Heart right ventricle (tissue), 16 donors: Measurements from ENCODE around the gene SPTBN1. TPM values are rescaled to one million over a fixed set of nuclear protein-coding genes. Genes with fewer than 3 reads are reported as not detected.
"Not testable (repeated sequence)": the region's sequence is repeated elsewhere in the genome, so short reads cannot be mapped to it uniquely, and the experiment has no call there.

Experiments
- ATAC-seq, 8 donors: fragments of 200-7000 bp; cut with Tn5 transposase; one replicate each; pipeline ENCODE4 v1.9.1; 2020; ENCODE audit warnings: mild to moderate bottlenecking in 8 of 8, moderate library complexity in 8 of 8, moderate number of reproducible peaks in 1 of 8
- DNase-seq, 2 donors: peaks; one replicate each; pipeline ENCODE4 v3.0.0-alpha.2; 2020
- H3K27ac ChIP-seq, 10 donors: fragments of 200-600 bp; sonication (generic) in 2 of 10; one replicate each; pipeline versions ENCODE4 v1.5.0 to v1.8.0; 2020 to 2022; ENCODE audit warnings: mild to moderate bottlenecking in 3 of 10
- H3K27me3 ChIP-seq, 7 donors: fragments of 200-600 bp; one replicate each; pipeline ENCODE4 v1.8.0; 2021 to 2022; ENCODE audit warnings: mild to moderate bottlenecking in 2 of 7
- H3K36me3 ChIP-seq, 9 donors: fragments of 200-600 bp; sonication (generic) in 1 of 9; one replicate each; pipeline versions ENCODE4 v1.5.0 to v1.8.0; 2020 to 2022; ENCODE audit warnings: mild to moderate bottlenecking in 2 of 9
- H3K4me1 ChIP-seq, 9 donors: fragments of 200-600 bp; sonication (generic) in 1 of 9; one replicate each; pipeline versions ENCODE4 v1.5.0 to v1.8.0; 2020 to 2022; ENCODE audit warnings: mild to moderate bottlenecking in 4 of 9
- H3K4me3 ChIP-seq, 10 donors: fragments of 200-600 bp; sonication (generic) in 2 of 10; one replicate each; pipeline versions ENCODE4 v1.5.0 to v1.8.0; 2020 to 2022; ENCODE audit warnings: mild to moderate bottlenecking in 7 of 10, moderate library complexity in 2 of 10
- H3K9me3 ChIP-seq, 11 donors: fragments of 200-600 bp in 10 of 11; sonication (generic) in 2 of 11; one replicate each; pipeline versions ENCODE4 v1.5.0 to v1.8.0; 2013 to 2022; ENCODE audit warnings: mild to moderate bottlenecking in 2 of 11, control low read depth in 1 of 11, moderate library complexity in 1 of 11
- CTCF ChIP-seq, 9 donors: fragments of 200-600 bp; sonication (generic) in 2 of 9; IDR thresholded peaks; one replicate each; pipeline versions ENCODE4 v1.5.0 to v1.8.0; 2021 to 2022; ENCODE audit warnings: antibody characterized with exemption in 9 of 9, mild to moderate bottlenecking in 5 of 9, moderate library complexity in 1 of 9
- WGBS, 2 donors: extraction: QIAGEN DNeasy Blood & Tissue Kit; methylation state at CpG; one replicate each; pipeline ENCODE4 v1.1.7; 2013; ENCODE audit warnings: inconsistent platforms in 1 of 2; 5-methylcytosine and 5-hydroxymethylcytosine counted together
- intact Hi-C, 10 donors: fragments of 100-400 bp; cut with DNase I; formaldehyde crosslinking; loops; one replicate each; pipeline versions ENCODE4 v1.11.1 to v1.14.2; 2022
- polyA plus RNA-seq, 2 donors: library from polyadenylated mRNA; stranded (reverse); fragments of 200-250 nt; gene quantifications; one replicate each; pipeline ENCODE4 v1.2.3, GENCODE V29; 2013
- total RNA-seq, 10 donors: library from RNA; stranded (reverse); fragmentation: NEBNext Ultra II Directional in 3 of 10; extraction: Animal tissue kit (Norgen Biotek cat#: 25700) in 3 of 10; gene quantifications; one replicate each; pipeline versions ENCODE4 v1.2.1 to v1.2.4, GENCODE V29; 2021 to 2023
- donor health status: Arrhythmogenic right ventricular cardiomyopathy.
- donor health status: ischemic (EF 13 %, LVEDD 7.1; RV severe dilation, severe dysfunction).
- donor health status: healthy with polysubstance abuse.
- donor health status: DM: no; HTN: yes; CAD: no.
- donor health status: DM: no; HTN: no; CAD: no.
- donor health status: ischemic (EF 25% LVEDD 6.9; RV normal size, moderate dysfunction).
- donor health status: ischemic (EF 25% LVEDD 5.7; RV mildly dilated, moderate dysfunction).
- donor health status: healthy.
- donor health status: DM: yes; HTN: yes; CAD: no.
- donor health status: Ischemic cardiomyopathy.
- donor health status: ischemic (EF 35%, LVEDD 5.7; RV mildly dilated, moderate dysfunction).
- donor health status: nonischemic (EF 11% LVEDD 7.7; RV severe dilation, severe dysfunction).
- donor health status: DM: yes; HTN: yes; CAD: no.
- donor health status: PGD.
- donor health status: ischemic (EF 29% LVEDD 5.4; RV normal size, mild dysfunction).
- donor health status: nonischemic (EF 23%, LVEDD 6.1; RV moderate dilation, normal function).

Gene SPTBN1
- total and polyA plus RNA-seq, 12 donors = 91.1 to 643 (median 494) TPM

GRCh38 chr2:54514822-54515569 lies 58.9 kb downstream of the SPTBN1 start:
- Histone ChIP-seq H3K4me1 (peaks cover 17 to 100% (median 87%) of the 10 kb centered on the region in 9 donors), H3K27me3 (no peaks in the 10 kb centered on the region), H3K4me3 (no peak overlapping the region), H3K27ac (peak overlapping the region in 4 of 10 donors; percentile 5 to 57 (median 20)), H3K36me3 (peaks cover 0 to 20% (median 0%) of the 10 kb centered on the region in 9 donors), H3K9me3 (no peaks in the 10 kb centered on the region)
- intact Hi-C loops = loop anchor here in 2 of 10 donors (5.0 to 10.0 kb wide), 2 partner anchors 53 to 330 kb away; no protein-coding TSS in a partner anchor
- TF ChIP-seq CTCF (IDR thresholded peaks at IDR 0.05) = no peak
- no peak for DNase-seq
- ATAC-seq = peak in 1 of 8 donors; percentile 34
- WGBS, 2 donors = 4 to 14% methylated on average over 1 of the region's 1 CpG

- Histone ChIP-seq H3K4me1 (peaks cover 5 to 100% (median 87%) of the 10 kb centered on the region in 9 donors), H3K4me3 (no peak overlapping the region), H3K36me3 (peaks cover 0 to 25% (median 0%) of the 10 kb centered on the region in 9 donors), H3K27me3 (no peaks in the 10 kb centered on the region), H3K27ac (peak overlapping the region in 1 of 10 donors; percentile 57), H3K9me3 (no peaks in the 10 kb centered on the region)
- 61 to 66% methylated on average over 2 of the region's 2 CpGs for WGBS, 2 donors
- ATAC-seq (no peak), DNase-seq (no peak)
- intact Hi-C loops = loop anchor here in 2 of 10 donors (5.0 to 10.0 kb wide), 2 partner anchors 55 to 328 kb away; no protein-coding TSS in a partner anchor
- no peak for TF ChIP-seq CTCF (IDR thresholded peaks at IDR 0.05)
These were observed 60.7 kb downstream of the SPTBN1 start for GRCh38 chr2:54516842-54517241.

- intact Hi-C loops = loop anchor here in 2 of 10 donors (5.0 to 10.0 kb wide), 2 partner anchors 56 to 327 kb away; no protein-coding TSS in a partner anchor
- Histone ChIP-seq H3K4me1 (peaks cover 5 to 99% (median 86%) of the 10 kb centered on the region in 9 donors), H3K27ac (peak overlapping the region in 1 of 10 donors; percentile 53), H3K36me3 (peaks cover 0 to 27% (median 0%) of the 10 kb centered on the region in 9 donors)
- not testable (repeated sequence) for H3K27me3 ChIP-seq, ATAC-seq, H3K9me3 ChIP-seq, H3K4me3 ChIP-seq, DNase-seq
- 48 to 52% methylated on average over 7 of the region's 7 CpGs for WGBS, 2 donors
These were observed 61.9 kb downstream of the SPTBN1 start for GRCh38 chr2:54518016-54518415.

GRCh38 chr2:54518430-54518829 lies 62.3 kb downstream of the SPTBN1 start:
- H3K27ac ChIP-seq = peak overlapping the region in 1 of 10 donors; percentile 53
- WGBS, 2 donors = 31 to 38% methylated on average over 2 of the region's 2 CpGs
- no peak overlapping the region for H3K4me3 ChIP-seq
- intact Hi-C loops = loop anchor here in 2 of 10 donors (5.0 to 10.0 kb wide), 2 partner anchors 56 to 326 kb away; no protein-coding TSS in a partner anchor
- no peaks in the 10 kb centered on the region for H3K27me3 ChIP-seq
- H3K36me3 ChIP-seq = peaks cover 0 to 27% (median 0%) of the 10 kb centered on the region in 9 donors
- ATAC-seq = no peak
- no peak for DNase-seq
- H3K9me3 ChIP-seq = no peaks in the 10 kb centered on the region
- peaks cover 9 to 99% (median 86%) of the 10 kb centered on the region in 9 donors for H3K4me1 ChIP-seq
- TF ChIP-seq CTCF (IDR thresholded peaks at IDR 0.05) = no peak
